ENCODE measurements around the gene CC2D1A.

The CC2D1A gene

GRCh38 chr19:13929340-13929739 lies 23.3 kb downstream of the CC2D1A start:
- intact Hi-C loops (cut with DNase I), result no loop called here
- DNase-seq, result no peak

GRCh38 chr19:13929956-13930355 lies 24.0 kb downstream of the CC2D1A start:
- no peak for DNase-seq
- intact Hi-C loops (cut with DNase I), result no loop called here

- no peak for DNase-seq
- intact Hi-C loops (cut with DNase I), result no loop called here
Measured at GRCh38 chr19:13930402-13930801, 24.4 kb downstream of the CC2D1A start.

GRCh38 chr19:13931391-13932148 lies 25.6 kb downstream of the CC2D1A start:
- DNase-seq, result no peak
- intact Hi-C loops (cut with DNase I), result no loop called here

GRCh38 chr19:13932149-13932637 lies 26.2 kb downstream of the CC2D1A start:
- DNase-seq, result no peak
- intact Hi-C loops (cut with DNase I), result no loop called here

- DNase-seq, result no peak
- intact Hi-C loops (cut with DNase I), result no loop called here
Measured at GRCh38 chr19:13932911-13933393, 27.0 kb downstream of the CC2D1A start.

GRCh38 chr19:13934785-13935109 lies 28.7 kb downstream of the CC2D1A start:
- intact Hi-C loops (cut with DNase I), result no loop called here
- no peak for DNase-seq

- peak in 1 of 42 donors; percentile 2 for DNase-seq
- intact Hi-C loops (cut with DNase I), result no loop called here
Measured at GRCh38 chr19:13935765-13936510, 29.9 kb downstream of the CC2D1A start.

- intact Hi-C loops (cut with DNase I), result no loop called here
- DNase-seq, result no peak
Measured at GRCh38 chr19:13937479-13938300, 31.7 kb downstream of the CC2D1A start.

GRCh38 chr19:13938301-13939064 lies 32.5 kb downstream of the CC2D1A start, which contains the start of gene PODNL1:
Gene PODNL1, minus strand, starts transcription at chr19:13938417. Its CDS starts 236 bp downstream, at chr19:13938181.
- intact Hi-C loops (cut with DNase I), result no loop called here
- peak in 5 of 42 donors; percentile 9 to 55 (median 28) for DNase-seq

GRCh38 chr19:13942023-13942684 lies 36.2 kb downstream of the CC2D1A start:
- intact Hi-C loops (cut with DNase I), result no loop called here
- DNase-seq, result no peak

- intact Hi-C loops (cut with DNase I), result no loop called here
- DNase-seq, result no peak
Measured at GRCh38 chr19:13946414-13946813, 40.4 kb downstream of the CC2D1A start.

GRCh38 chr19:13951043-13951442 lies 45.0 kb downstream of the CC2D1A start:
- DNase-seq, result no peak
- intact Hi-C loops (cut with DNase I), result loop anchor here (10.0 kb wide), 1 partner anchor 54 kb away; the partner anchor contains the start of gene RFX1

GRCh38 chr19:13951799-13952153 lies 45.8 kb downstream of the CC2D1A start:
- DNase-seq, result peak in 1 of 42 donors; percentile 23
- intact Hi-C loops (cut with DNase I), result loop anchor here (10.0 kb wide), 1 partner anchor 53 kb away; the partner anchor contains the start of gene RFX1

- peak; percentile 97 to 100 (median 100) for DNase-seq
- intact Hi-C loops (cut with DNase I), result loop anchor here (10.0 kb wide), 1 partner anchor 52 kb away; the partner anchor contains the start of gene RFX1
Measured at GRCh38 chr19:13952154-13952930, 46.3 kb downstream of the CC2D1A start, which contains the start of gene DCAF15. Gene DCAF15, plus strand, starts transcription at chr19:13952509. Its CDS starts 4 bp downstream, at chr19:13952513.

GRCh38 chr19:13952931-13953531 lies 47.0 kb downstream of the CC2D1A start:
- intact Hi-C loops (cut with DNase I), result loop anchor here (10.0 kb wide), 1 partner anchor 52 kb away; the partner anchor contains the start of gene RFX1
- peak in 18 of 42 donors; percentile 12 to 56 (median 30) for DNase-seq
